Large intestine (tissue), 3 donors: ENCODE measurements around the gene KAT7. TPM values are rescaled to one million over a fixed set of nuclear protein-coding genes. Genes with fewer than 3 reads are reported as not detected.

ENCODE experiments used
- DNase-seq, 2 donors: peaks; one replicate each; pipeline versions ENCODE4 v3.0.0 to v3.0.0-alpha.2; 2013
- H3K27ac ChIP-seq: one replicate; pipeline ENCODE4 v1.5.1; 2013; ENCODE audit warnings: low read length
- H3K27me3 ChIP-seq: 2 replicates; pipeline ENCODE4 v1.6.1; 2013; ENCODE audit warnings: low read length; ENCODE audit not compliant: control insufficient read depth, insufficient read depth
- H3K36me3 ChIP-seq: 2 replicates; pipeline ENCODE4 v1.6.1; 2013; ENCODE audit warnings: low read length; ENCODE audit not compliant: control insufficient read depth, insufficient read depth
- H3K4me1 ChIP-seq: one replicate; pipeline ENCODE4 v1.6.1; 2013; ENCODE audit warnings: low read length; ENCODE audit not compliant: control insufficient read depth, insufficient read depth
- H3K4me3 ChIP-seq: one replicate; pipeline ENCODE4 v1.5.1; 2013; ENCODE audit warnings: low read length
- H3K9me3 ChIP-seq: one replicate; pipeline ENCODE4 v1.6.1; 2013; ENCODE audit warnings: mild to moderate bottlenecking, low read depth, low read length, moderate library complexity; ENCODE audit not compliant: control insufficient read depth
- WGBS: methylation state at CpG from one replicate; pipeline ENCODE4 v1.1.5; 2013; ENCODE audit warnings: low lambda C conversion rate; ENCODE audit not compliant: insufficient coverage; 5-methylcytosine and 5-hydroxymethylcytosine counted together
- polyA plus RNA-seq: library from polyadenylated mRNA; unstranded; fragments of 120-200 nt; gene quantifications from one replicate; pipeline ENCODE4 v1.2.1, GENCODE V29; 2013

The KAT7 gene
- polyA plus RNA-seq, 1 donor, result 31.6 TPM

DNA sequence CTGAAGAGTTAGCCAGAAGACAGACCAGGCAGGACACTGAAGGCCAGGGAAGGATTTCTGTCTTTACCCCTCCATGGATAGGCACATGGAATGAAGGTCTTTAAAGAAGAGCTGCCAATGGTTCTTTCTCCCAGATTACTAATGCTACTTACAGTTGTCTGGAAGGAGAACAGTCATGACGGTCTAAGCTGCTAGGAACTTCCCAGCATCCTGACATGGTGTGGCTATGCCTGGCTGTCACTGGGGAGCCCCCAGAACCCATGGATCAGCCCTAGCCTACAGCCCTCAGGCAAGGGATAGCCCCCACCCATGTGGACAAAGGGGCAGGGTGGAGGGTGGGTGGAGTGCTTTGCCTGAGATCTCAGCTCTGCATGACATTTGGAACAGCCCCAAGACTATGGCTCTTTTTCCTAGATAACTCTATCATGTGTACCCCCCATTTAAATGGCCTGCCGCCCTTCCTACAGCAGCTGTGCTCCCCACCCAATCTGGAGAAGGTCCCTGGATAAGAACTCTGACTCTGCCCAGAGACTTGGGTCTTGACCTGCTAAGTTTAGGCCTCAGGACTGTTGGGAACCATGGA lies 9.2 kb upstream of the KAT7 start:
- no CpG with 5 or more reads among the region's 2 CpGs for WGBS
- Histone ChIP-seq H3K27ac (no peak overlapping the region), H3K4me3 (no peak overlapping the region)

DNA sequence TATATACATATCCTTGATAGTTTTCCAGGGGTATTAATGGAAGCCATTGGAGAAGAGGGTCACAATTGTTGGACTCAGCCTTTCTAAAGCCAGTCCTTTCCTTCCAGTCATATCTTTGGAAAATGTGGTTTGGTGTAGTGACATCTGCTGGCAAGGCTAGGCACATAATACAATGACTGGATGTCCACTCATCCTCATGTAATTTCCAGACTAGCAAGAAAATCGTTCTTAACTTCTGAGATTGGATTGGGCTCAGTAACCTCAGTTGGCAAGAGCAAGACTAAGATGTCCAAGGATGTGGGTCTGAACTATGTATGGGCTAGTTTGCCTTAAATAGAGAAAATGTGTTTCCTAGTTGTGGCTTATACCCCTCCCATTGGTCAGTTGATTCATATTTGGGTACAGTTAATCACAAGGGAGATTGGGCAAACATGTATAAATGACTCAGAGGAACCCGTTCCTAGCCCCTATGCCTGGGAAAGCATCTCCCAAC lies 8.7 kb upstream of the KAT7 start:
- no peaks in the 10 kb centered on the region for H3K9me3 ChIP-seq
- peak; percentile 22 to 34 for DNase-seq
- no peaks in the 10 kb centered on the region for H3K36me3 ChIP-seq
- no peak overlapping the region for H3K27ac ChIP-seq
- no peaks in the 10 kb centered on the region for H3K4me1 ChIP-seq
- WGBS, result 75% methylated on average over 1 of the region's 2 CpGs
- peaks cover 5% of the 10 kb centered on the region for H3K27me3 ChIP-seq
- no peak overlapping the region for H3K4me3 ChIP-seq

More for the DNA sequence above, 9.2 kb upstream of the KAT7 start:
- H3K27me3 ChIP-seq, result peaks cover 5% of the 10 kb centered on the region
- no peaks in the 10 kb centered on the region for H3K4me1 ChIP-seq
- DNase-seq, result no peak
- no peaks in the 10 kb centered on the region for H3K9me3 ChIP-seq
- H3K36me3 ChIP-seq, result no peaks in the 10 kb centered on the region

DNA sequence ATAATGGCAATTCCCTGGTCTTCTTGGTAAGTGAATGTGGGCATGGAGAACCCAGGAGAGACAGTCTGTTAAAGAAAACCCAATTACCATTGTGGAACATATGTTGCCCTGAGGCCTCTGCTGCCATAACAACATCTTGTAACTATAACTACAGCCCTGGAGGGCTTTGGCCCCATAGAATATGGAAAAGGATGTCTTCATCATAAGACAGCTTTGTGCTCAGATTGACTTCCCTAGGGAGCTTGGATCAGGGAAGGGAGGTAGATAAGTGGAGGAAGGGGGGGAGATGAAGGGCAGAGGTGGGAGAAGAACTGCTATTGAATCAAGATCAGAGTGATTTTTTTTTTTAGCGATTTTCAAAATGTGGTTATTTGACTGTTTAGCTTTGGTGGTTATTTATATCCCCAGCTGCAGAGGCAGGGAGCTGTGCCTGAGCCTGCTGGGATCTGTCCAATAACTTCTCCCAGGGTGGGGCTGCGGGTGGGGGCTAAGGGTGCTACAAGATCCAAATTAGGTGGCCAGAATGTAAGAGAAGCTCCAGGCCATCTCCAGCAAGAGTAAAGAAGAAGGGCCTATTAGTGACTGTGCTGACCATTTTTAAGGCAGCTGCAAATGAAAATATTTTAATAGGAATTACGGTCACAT lies 5.3 kb upstream of the KAT7 start:
- Histone ChIP-seq H3K36me3 (no peaks in the 10 kb centered on the region), H3K9me3 (no peaks in the 10 kb centered on the region), H3K27ac (no peak overlapping the region), H3K4me3 (no peak overlapping the region), H3K27me3 (no peaks in the 10 kb centered on the region), H3K4me1 (peaks cover 5% of the 10 kb centered on the region)
- DNase-seq, result no peak
- 60% methylated on average over 1 of the region's 3 CpGs for WGBS

DNA sequence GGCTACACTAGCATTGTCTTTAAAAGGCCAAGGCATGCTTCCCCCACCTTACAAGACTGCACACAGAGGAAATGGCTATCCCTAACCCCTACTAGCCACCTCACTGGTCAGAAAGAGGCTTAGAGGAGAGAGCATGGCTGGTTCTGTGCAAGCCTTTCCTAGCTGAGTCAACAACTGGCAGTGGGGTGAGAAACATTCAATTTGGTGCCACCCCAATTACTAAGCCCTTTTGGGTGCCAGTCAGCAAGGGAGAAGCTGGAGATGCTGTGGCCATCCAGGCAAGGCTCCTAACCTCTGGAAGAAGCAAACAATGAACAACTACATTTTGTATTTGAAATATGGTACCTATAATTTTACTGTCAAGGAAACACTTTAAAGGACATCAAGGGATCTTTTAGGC lies 4.7 kb upstream of the KAT7 start:
- Histone ChIP-seq H3K36me3 (no peaks in the 10 kb centered on the region), H3K4me3 (no peak overlapping the region), H3K9me3 (no peaks in the 10 kb centered on the region), H3K27me3 (no peaks in the 10 kb centered on the region), H3K4me1 (peaks cover 5% of the 10 kb centered on the region), H3K27ac (no peak overlapping the region)
- DNase-seq, result no peak

DNA sequence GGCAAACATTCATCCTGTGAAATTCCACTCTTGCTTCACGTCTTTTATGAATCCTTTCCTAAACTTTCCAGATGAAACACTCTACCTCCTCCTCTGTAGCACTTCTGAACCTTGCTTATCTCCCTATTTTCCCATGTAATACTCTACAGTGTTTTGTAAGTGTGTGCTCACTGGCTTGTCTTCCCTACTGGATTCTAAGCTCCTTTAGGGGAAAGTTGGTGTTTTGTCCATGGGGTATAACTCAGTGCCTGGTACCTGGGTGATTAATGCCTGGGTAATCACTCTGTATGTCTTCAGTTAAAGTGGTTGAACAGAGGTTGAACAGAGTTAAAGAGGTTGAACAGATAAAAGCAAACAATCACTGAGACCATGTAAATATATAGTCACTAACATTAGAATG lies 3.8 kb upstream of the KAT7 start:
- Histone ChIP-seq H3K36me3 (no peaks in the 10 kb centered on the region), H3K4me3 (no peak overlapping the region), H3K27ac (no peak overlapping the region), H3K27me3 (no peaks in the 10 kb centered on the region), H3K4me1 (peaks cover 8% of the 10 kb centered on the region), H3K9me3 (no peaks in the 10 kb centered on the region)
- DNase-seq, result no peak
- 33% methylated on average over 1 of the region's 1 CpG for WGBS

DNA sequence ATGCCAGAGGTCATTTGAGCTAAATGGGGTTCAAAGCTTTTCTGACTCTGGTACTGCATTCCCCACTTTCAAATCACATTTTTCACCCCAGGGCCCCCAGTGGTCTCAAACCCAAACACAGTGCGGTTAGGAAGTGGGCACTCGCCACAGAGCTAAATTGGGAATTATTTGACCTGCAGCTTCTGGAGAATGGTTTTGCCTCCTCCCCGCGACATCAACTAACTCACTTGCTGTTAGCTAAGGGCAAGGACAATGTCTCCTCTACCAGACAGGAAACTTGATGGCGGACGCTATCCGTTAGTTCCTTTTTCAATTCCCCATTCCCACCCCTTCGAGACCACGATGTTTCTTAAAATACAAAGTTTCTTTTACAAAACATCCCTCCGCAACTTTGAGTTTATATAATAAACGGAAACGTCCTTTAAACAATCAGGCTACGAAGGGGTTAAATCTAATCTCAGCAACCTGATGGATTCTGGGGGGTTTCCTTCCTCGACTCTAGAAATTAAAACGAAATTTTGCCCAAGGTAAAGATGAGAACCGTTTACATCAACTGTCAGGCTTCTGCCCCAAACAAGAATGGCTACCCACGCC lies 500 bp upstream of the KAT7 start:
- DNase-seq, result no peak
- Histone ChIP-seq H3K27me3 (no peaks in the 10 kb centered on the region), H3K4me3 (peak overlapping the region; percentile 75), H3K36me3 (peaks cover 20% of the 10 kb centered on the region), H3K27ac (peak overlapping the region; percentile 95), H3K4me1 (peaks cover 13% of the 10 kb centered on the region), H3K9me3 (no peaks in the 10 kb centered on the region)
- WGBS, result 19% methylated on average over 6 of the region's 17 CpGs

DNA sequence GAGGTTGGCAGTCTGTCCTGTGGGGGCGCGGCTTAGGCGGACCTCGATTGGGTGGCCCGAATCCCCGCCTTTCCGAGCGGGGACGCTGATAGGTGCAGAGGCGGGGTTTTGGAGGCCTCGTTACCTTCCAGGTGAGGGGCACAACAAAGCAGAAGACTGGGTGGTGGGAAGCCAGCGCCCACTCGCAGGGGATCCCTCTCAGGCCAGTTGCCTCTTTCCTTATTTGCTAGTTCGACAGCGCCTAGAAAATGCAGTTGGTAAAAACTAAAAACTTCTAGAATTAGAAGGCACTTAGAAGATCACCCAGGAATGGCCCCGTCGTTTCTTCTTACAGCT lies 730 bp downstream of the KAT7 start:
- H3K27ac ChIP-seq, result no peak overlapping the region
- peaks cover 13% of the 10 kb centered on the region for H3K4me1 ChIP-seq
- no CpG with 5 or more reads among the region's 17 CpGs for WGBS
- H3K9me3 ChIP-seq, result no peaks in the 10 kb centered on the region
- peak overlapping the region; percentile 42 for H3K4me3 ChIP-seq
- no peaks in the 10 kb centered on the region for H3K27me3 ChIP-seq
- DNase-seq, result peak in 1 of 2 donors; percentile 100
- peaks cover 27% of the 10 kb centered on the region for H3K36me3 ChIP-seq

DNA sequence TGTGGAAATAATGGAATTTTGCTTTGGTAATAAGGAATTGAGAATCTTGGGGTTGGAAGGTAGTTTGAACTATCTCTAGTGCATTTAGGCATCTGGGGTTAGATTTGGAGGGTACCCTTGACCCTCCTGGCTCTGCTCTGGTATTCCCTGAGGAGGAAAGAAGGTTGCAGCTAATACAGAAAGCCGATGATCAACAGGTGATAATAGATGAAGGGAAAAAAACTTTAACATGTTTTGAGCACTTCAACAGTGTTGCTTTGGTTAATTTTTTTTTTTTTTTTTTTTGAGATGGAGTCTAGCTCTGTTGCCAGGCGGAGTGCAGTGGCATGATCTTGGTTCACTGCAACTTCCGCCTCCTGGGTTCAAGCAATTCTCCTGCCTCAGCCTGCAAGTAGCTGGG lies 4.8 kb downstream of the KAT7 start:
- H3K4me3 ChIP-seq, result no peak overlapping the region
- peaks cover 58% of the 10 kb centered on the region for H3K36me3 ChIP-seq
- no peaks in the 10 kb centered on the region for H3K9me3 ChIP-seq
- 83% methylated on average over 1 of the region's 3 CpGs for WGBS
- H3K27ac ChIP-seq, result no peak overlapping the region
- H3K4me1 ChIP-seq, result peaks cover 7% of the 10 kb centered on the region
- H3K27me3 ChIP-seq, result no peaks in the 10 kb centered on the region
- DNase-seq, result no peak

DNA sequence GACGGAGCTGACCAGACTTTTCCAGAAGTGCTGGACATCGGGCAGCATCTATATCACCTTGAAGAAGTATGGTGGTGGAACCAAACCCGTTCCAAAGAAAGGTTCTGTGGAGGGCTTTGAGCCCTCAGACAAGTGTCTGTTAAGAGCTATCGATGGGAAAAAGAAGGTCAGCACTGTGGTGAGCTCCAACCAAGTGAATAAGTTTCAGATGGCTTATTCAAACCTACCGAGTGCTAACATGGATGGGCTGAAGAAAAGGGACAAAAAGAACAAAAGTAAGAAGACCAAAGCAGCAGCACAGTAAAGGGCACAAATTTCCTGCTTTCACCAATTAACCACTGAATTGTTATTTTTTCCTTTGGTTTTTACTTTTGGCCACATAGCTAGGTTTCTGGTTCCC lies 6.9 kb downstream of the KAT7 start:
- Histone ChIP-seq H3K27ac (no peak overlapping the region), H3K9me3 (no peaks in the 10 kb centered on the region), H3K4me1 (no peaks in the 10 kb centered on the region), H3K4me3 (no peak overlapping the region), H3K36me3 (peaks cover 70% of the 10 kb centered on the region), H3K27me3 (no peaks in the 10 kb centered on the region)
- WGBS, result no CpG with 5 or more reads among the region's 5 CpGs
- DNase-seq, result no peak

DNA sequence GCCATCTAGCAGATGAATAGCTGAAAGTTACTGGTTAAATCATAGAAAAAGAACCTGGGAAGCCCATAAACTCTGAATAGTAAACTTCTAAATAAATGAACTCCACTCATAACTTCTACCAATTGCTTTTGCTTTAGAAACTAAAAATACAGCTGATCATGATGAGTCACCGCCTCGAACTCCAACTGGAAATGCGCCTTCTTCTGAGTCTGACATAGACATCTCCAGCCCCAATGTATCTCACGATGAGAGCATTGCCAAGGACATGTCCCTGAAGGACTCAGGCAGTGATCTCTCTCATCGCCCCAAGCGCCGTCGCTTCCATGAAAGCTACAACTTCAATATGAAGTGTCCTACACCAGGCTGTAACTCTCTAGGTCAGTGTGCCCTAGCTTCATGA lies 9.7 kb downstream of the KAT7 start:
- DNase-seq, result no peak
- no peak overlapping the region for H3K27ac ChIP-seq
- H3K4me3 ChIP-seq, result no peak overlapping the region
- peaks cover 68% of the 10 kb centered on the region for H3K36me3 ChIP-seq
- no peaks in the 10 kb centered on the region for H3K4me1 ChIP-seq
- no peaks in the 10 kb centered on the region for H3K27me3 ChIP-seq
- no CpG with 5 or more reads among the region's 8 CpGs for WGBS
- H3K9me3 ChIP-seq, result no peaks in the 10 kb centered on the region

DNA sequence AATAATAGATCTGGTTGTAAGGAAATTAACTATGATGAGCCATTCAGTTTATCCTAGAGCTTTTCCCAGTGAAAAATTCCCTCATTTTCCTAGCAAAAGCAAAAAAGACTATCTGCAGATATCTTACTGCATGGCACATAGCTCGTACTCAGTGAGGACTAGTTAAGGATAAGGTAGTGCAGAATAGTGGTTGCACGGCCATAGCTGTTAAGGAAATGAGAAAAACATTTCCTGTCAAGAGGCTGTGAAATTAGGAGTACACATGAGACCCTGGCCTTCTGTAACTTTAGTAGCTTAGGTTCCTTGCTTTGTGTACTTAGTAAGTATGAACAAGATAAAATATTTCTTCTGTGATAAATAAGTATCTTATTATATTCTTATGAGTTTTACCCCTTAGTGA lies 10.3 kb downstream of the KAT7 start:
- WGBS, result no CpG with 5 or more reads among the region's 2 CpGs
- Histone ChIP-seq H3K27me3 (no peaks in the 10 kb centered on the region), H3K27ac (no peak overlapping the region), H3K4me3 (no peak overlapping the region), H3K9me3 (no peaks in the 10 kb centered on the region), H3K36me3 (peaks cover 68% of the 10 kb centered on the region), H3K4me1 (no peaks in the 10 kb centered on the region)
- DNase-seq, result no peak
